ENCODE data around the gene SEMA5A.

Gene SEMA5A

DNA sequence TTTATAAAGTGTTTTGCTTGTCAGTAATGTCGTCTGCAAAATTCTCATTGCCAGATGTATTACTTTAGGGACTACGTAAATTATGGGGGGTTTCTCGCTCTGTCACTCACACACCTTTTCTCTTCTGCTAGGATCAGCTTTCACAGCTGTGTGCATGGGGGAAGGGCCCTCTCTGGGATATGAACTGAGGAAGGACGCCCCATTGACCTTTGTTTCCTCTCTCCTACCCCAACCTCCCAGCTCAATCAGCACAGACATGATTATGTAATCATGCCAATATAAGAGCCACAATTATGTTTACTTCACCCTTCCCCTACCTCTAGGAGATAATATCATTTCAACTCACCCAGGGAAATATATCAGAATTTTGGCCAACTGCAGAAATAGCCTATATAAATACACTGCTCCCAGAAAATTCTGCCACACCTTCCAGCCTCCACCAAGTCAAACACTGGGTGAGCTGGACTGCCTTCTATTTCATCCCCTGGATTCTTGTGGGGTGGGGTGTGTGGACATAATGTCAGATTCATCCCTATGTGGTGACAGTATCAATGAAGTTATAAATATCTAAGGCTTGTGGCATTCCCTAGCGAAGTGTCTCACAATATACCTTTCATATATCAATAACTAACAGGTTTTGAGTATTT is 12.6 kb upstream of the SEMA5A start:
- no peak for DNase-seq (ENCODE audit: extremely low read depth, low read depth)
- TF ChIP-seq, protein P1, sequence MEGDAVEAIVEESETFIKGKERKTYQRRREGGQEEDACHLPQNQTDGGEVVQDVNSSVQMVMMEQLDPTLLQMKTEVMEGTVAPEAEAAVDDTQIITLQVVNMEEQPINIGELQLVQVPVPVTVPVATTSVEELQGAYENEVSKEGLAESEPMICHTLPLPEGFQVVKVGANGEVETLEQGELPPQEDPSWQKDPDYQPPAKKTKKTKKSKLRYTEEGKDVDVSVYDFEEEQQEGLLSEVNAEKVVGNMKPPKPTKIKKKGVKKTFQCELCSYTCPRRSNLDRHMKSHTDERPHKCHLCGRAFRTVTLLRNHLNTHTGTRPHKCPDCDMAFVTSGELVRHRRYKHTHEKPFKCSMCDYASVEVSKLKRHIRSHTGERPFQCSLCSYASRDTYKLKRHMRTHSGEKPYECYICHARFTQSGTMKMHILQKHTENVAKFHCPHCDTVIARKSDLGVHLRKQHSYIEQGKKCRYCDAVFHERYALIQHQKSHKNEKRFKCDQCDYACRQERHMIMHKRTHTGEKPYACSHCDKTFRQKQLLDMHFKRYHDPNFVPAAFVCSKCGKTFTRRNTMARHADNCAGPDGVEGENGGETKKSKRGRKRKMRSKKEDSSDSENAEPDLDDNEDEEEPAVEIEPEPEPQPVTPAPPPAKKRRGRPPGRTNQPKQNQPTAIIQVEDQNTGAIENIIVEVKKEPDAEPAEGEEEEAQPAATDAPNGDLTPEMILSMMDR (IDR thresholded peaks at IDR 0.05; ENCODE audit: low read depth, low read length), result no peak

DNA sequence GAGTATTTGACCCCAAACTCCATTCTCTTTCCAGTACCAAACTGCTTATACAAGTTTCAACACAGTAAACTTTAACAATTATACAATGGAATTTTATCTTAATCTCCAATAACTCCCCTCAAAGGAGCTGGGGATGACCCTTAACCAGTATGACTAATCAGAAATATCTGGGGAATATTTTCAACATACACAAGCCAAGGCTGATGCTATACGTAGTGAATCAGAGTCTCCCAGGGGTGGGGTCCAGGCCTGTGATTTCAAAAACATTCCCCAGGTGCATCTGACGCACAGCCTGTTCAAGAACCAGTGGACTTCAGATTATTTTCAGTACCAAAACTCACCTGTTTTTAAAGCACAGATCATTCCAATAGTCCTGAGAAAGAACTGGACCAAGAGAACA is 11.8 kb upstream of the SEMA5A start:
- no peak for DNase-seq (ENCODE audit: extremely low read depth, low read depth)
- TF ChIP-seq, protein P1 (IDR thresholded peaks at IDR 0.05; ENCODE audit: low read depth, low read length), result no peak

DNA sequence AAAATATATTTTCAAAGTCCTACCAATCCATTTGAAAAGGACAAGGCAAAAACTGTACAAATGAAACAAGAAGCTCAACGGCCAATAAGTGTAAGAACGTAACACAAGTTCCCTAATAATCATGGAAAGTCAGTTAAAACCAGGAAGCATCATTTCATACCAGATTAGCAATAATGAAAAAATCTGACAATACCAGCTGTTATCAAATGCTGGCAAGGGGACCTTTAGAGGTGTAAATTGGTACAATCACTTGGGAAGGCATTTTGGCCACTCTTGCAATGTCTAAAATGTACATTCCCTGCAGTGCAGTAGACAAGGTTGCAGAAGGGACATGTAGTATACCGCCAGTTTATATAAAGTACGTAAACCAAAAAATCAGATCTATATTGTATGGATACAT is 10.1 kb upstream of the SEMA5A start:
- TF ChIP-seq, protein P1 (IDR thresholded peaks at IDR 0.05; ENCODE audit: low read depth, low read length), result no peak
- no peak for DNase-seq (ENCODE audit: extremely low read depth, low read depth)

DNA sequence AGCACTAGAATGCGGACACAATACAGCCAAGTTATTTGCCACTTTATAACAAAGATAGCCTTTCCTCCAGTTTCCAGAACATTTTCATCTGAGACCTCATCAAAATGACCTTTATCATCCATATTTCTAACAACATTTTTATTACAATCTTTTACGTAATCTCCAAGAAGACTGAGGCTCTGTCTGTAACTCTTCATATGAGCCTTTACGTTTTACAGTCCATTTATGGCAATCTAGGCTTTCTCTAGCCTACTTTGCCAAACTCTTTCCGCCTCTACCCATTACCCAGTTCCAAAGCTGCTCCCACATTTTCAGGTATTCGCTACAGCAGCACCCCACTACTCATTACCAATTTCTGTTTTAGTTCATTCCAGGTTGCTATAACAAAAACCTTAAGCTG is 8.2 kb upstream of the SEMA5A start:
- no peak for DNase-seq (ENCODE audit: extremely low read depth, low read depth)
- TF ChIP-seq, protein P1 (IDR thresholded peaks at IDR 0.05; ENCODE audit: low read depth, low read length), result no peak

DNA sequence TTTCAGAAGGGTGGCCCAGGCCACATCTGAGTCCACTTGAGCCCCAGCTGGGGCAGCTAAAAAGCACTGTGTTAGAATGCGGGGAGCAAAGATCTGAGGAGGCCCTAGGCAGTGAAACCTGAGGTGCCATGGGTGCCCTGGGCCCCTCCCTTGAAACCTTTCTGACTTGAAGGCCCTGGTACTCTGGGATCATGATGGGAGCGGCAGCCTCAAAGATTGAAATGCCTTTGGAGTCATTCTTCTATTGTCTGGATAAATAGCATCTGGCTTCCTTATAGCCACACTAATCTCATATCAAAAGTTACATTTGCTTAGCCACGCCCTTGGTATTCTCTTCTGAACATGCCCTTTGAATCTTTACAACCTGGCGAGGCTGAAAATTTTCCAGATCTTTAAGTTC is 7.7 kb upstream of the SEMA5A start:
- TF ChIP-seq, protein P1 (IDR thresholded peaks at IDR 0.05; ENCODE audit: low read depth, low read length), result no peak

DNA sequence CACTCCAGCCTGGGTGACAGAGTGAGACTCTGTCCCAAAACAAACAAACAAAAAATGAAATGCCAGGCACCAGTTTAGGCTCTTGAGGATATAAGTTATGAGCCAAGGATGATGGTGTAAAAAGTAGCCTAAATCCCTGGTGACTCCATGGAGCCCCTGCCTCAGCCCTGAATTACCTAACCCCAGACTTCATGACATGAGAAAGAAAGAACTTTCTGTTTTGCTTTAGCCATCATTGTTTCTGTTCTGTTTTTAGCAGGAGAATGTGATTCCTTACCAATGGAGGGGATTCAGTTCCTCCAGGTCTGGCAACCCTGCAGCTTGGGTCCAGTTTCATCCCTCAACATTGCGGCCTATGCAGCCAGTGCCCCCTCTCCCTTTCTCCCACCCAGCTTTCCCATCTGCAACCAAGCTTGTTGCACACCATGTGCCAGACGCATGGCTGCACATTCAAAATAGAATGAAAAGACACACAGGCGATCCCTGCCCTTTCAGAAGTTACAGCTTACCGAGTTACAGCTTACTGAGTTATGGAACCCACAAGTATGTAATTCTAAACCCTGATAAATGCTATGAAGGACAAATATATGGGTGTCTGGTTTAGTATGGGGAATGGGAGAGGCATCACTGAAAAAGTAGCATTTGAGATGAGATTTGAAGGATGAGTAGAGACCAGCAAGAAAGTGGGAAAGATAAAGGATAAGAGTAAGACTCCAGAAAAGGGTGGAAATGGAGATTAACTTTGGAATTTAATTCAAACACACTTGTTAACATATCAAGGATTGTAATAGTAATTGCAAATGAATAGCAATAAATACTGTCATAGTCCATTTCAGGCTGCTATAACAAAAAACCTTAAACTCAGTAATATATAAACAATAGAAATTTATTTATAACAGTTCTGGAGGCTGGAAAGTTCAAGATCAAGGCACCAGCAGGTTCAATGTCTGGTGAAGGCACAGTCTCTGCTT is 6.0 kb upstream of the SEMA5A start:
- DNase-seq (ENCODE audit: extremely low read depth, low read depth), result no peak
- TF ChIP-seq, protein P1 (IDR thresholded peaks at IDR 0.05; ENCODE audit: low read depth, low read length), result no peak

More for the DNA sequence above, 7.7 kb upstream of the SEMA5A start:
- no peak for DNase-seq (ENCODE audit: extremely low read depth, low read depth)

DNA sequence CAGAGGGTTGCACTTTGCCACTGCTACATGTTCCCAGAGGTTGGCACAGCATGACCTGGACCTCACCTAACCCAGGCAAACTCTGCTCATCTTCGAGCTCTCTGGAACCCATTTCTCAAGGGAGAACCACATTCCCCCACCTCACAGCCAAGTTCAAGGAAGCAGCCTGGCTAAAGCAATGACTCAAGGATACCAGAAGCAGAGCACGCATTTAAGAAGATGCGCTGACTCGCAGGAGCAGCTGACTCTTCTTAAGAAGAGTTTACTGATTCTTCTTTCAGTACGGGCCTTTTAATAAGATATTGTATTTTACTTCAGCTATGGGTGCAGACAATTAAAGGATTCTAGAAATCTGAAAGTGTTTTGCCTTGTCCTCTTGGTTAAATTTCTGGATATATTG is 4.1 kb upstream of the SEMA5A start:
- DNase-seq (ENCODE audit: extremely low read depth, low read depth), result no peak
- TF ChIP-seq, protein P1 (IDR thresholded peaks at IDR 0.05; ENCODE audit: low read depth, low read length), result no peak

Measured in AG09319 (cell line).